Measurements from ENCODE around the gene HNRNPLL. TPM values are rescaled to one million over a fixed set of nuclear protein-coding genes. Genes with fewer than 3 reads are reported as not detected.

The HNRNPLL gene
- total and polyA plus RNA-seq, 2 of the 13 experiments (the other 11 are each of a cell fraction or from before 2014, with no cell fraction given), result 49.4 to 103 TPM

- TF ChIP-seq HDAC1 (CRISPR knock-in tag; IDR thresholded peaks at IDR 0.05), result no peak
- no peak for TF ChIP-seq RFX1 (IDR thresholded peaks at IDR 0.05)
- no peak for TF ChIP-seq GPN1 (CRISPR knock-in tag; IDR thresholded peaks at IDR 0.05; ENCODE audit: borderline replicate concordance)
- TF ChIP-seq, protein P1, sequence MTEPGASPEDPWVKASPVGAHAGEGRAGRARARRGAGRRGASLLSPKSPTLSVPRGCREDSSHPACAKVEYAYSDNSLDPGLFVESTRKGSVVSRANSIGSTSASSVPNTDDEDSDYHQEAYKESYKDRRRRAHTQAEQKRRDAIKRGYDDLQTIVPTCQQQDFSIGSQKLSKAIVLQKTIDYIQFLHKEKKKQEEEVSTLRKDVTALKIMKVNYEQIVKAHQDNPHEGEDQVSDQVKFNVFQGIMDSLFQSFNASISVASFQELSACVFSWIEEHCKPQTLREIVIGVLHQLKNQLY (CRISPR knock-in tag; IDR thresholded peaks at IDR 0.05), result peak; percentile 67
- no peak for TF ChIP-seq ZBTB7A (CRISPR knock-in tag; IDR thresholded peaks at IDR 0.05)
- no peak for TF ChIP-seq ZFP37 (CRISPR knock-in tag; IDR thresholded peaks at IDR 0.05; ENCODE audit: borderline replicate concordance)
- TF ChIP-seq SIN3A (IDR thresholded peaks at IDR 0.05; ENCODE audit: borderline replicate concordance, low read depth, low read length), result 0 out of 2 replicates have a peak, but pooled peaks have one; percentile 42
- TF ChIP-seq, protein P2, sequence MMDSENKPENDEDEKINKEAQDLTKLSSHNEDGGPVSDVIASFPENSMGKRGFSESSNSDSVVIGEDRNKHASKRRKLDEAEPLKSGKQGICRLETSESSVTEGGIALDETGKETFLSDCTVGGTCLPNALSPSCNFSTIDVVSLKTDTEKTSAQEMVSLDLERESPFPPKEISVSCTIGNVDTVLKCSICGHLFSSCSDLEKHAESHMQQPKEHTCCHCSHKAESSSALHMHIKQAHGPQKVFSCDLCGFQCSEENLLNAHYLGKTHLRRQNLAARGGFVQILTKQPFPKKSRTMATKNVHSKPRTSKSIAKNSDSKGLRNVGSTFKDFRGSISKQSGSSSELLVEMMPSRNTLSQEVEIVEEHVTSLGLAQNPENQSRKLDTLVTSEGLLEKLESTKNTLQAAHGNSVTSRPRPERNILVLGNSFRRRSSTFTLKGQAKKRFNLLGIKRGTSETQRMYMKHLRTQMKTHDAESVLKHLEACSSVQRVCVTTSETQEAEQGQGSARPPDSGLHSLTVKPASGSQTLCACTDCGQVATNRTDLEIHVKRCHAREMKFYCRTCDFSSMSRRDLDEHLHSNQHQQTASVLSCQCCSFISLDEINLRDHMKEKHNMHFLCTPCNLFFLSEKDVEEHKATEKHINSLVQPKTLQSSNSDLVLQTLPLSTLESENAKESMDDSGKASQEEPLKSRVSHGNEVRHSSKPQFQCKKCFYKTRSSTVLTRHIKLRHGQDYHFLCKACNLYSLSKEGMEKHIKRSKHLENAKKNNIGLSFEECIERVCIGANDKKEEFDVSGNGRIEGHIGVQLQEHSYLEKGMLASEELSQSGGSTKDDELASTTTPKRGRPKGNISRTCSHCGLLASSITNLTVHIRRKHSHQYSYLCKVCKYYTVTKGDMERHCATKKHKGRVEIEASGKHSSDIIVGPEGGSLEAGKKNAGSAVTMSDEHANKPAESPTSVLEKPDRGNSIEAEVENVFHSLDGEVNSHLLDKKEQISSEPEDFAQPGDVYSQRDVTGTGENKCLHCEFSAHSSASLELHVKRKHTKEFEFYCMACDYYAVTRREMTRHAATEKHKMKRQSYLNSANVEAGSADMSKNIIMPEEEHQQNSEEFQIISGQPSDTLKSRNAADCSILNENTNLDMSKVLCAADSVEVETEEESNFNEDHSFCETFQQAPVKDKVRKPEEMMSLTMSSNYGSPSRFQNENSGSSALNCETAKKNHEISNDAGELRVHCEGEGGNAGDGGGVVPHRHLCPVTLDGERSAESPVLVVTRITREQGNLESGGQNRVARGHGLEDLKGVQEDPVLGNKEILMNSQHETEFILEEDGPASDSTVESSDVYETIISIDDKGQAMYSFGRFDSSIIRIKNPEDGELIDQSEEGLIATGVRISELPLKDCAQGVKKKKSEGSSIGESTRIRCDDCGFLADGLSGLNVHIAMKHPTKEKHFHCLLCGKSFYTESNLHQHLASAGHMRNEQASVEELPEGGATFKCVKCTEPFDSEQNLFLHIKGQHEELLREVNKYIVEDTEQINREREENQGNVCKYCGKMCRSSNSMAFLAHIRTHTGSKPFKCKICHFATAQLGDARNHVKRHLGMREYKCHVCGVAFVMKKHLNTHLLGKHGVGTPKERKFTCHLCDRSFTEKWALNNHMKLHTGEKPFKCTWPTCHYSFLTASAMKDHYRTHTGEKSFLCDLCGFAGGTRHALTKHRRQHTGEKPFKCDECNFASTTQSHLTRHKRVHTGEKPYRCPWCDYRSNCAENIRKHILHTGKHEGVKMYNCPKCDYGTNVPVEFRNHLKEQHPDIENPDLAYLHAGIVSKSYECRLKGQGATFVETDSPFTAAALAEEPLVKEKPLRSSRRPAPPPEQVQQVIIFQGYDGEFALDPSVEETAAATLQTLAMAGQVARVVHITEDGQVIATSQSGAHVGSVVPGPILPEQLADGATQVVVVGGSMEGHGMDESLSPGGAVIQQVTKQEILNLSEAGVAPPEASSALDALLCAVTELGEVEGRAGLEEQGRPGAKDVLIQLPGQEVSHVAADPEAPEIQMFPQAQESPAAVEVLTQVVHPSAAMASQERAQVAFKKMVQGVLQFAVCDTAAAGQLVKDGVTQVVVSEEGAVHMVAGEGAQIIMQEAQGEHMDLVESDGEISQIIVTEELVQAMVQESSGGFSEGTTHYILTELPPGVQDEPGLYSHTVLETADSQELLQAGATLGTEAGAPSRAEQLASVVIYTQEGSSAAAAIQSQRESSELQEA (CRISPR knock-in tag; IDR thresholded peaks at IDR 0.05; ENCODE audit: not compliant biosample characterization), result no peak
- peak; percentile 56; the same call in 1 of the 2 replicates for TF ChIP-seq ZNF205 (CRISPR knock-in tag; IDR thresholded peaks at IDR 0.05)
- no peak for TF ChIP-seq ZNF232 (CRISPR knock-in tag; IDR thresholded peaks at IDR 0.05; ENCODE audit: borderline replicate concordance)
- no peak for TF ChIP-seq CREBL2 (CRISPR knock-in tag; IDR thresholded peaks at IDR 0.05; ENCODE audit: borderline replicate concordance)
- TF ChIP-seq GATAD1 (CRISPR knock-in tag; IDR thresholded peaks at IDR 0.05), result no peak
- TF ChIP-seq ZNF180 (CRISPR knock-in tag; IDR thresholded peaks at IDR 0.05; ENCODE audit: borderline replicate concordance, low read depth), result no peak
- TF ChIP-seq CENPT (CRISPR knock-in tag; IDR thresholded peaks at IDR 0.05; ENCODE audit: low read depth), result no peak
- TF ChIP-seq, protein P3, sequence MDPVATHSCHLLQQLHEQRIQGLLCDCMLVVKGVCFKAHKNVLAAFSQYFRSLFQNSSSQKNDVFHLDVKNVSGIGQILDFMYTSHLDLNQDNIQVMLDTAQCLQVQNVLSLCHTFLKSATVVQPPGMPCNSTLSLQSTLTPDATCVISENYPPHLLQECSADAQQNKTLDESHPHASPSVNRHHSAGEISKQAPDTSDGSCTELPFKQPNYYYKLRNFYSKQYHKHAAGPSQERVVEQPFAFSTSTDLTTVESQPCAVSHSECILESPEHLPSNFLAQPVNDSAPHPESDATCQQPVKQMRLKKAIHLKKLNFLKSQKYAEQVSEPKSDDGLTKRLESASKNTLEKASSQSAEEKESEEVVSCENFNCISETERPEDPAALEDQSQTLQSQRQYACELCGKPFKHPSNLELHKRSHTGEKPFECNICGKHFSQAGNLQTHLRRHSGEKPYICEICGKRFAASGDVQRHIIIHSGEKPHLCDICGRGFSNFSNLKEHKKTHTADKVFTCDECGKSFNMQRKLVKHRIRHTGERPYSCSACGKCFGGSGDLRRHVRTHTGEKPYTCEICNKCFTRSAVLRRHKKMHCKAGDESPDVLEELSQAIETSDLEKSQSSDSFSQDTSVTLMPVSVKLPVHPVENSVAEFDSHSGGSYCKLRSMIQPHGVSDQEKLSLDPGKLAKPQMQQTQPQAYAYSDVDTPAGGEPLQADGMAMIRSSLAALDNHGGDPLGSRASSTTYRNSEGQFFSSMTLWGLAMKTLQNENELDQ (CRISPR knock-in tag; IDR thresholded peaks at IDR 0.05; ENCODE audit: borderline replicate concordance), result no peak
- TF ChIP-seq, protein P4, sequence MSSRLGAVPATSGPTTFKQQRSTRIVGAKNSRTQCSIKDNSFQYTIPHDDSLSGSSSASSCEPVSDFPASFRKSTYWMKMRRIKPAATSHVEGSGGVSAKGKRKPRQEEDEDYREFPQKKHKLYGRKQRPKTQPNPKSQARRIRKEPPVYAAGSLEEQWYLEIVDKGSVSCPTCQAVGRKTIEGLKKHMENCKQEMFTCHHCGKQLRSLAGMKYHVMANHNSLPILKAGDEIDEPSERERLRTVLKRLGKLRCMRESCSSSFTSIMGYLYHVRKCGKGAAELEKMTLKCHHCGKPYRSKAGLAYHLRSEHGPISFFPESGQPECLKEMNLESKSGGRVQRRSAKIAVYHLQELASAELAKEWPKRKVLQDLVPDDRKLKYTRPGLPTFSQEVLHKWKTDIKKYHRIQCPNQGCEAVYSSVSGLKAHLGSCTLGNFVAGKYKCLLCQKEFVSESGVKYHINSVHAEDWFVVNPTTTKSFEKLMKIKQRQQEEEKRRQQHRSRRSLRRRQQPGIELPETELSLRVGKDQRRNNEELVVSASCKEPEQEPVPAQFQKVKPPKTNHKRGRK (CRISPR knock-in tag; IDR thresholded peaks at IDR 0.05), result no peak
- TF ChIP-seq ZFP36L2 (CRISPR knock-in tag; IDR thresholded peaks at IDR 0.05), result no peak
- peak; percentile 97 for TF ChIP-seq CBFB (CRISPR knock-in tag; IDR thresholded peaks at IDR 0.05)
These were observed 3.0 kb downstream of the HNRNPLL start (continued) for GRCh38 chr2:38599706-38600105.
